Esophagus squamous epithelium (tissue), 5 donors: ENCODE data around the gene SAMD11. TPM values are rescaled to one million over a fixed set of nuclear protein-coding genes. Genes with fewer than 3 reads are reported as not detected.
"Not testable (repeated sequence)": the region's sequence is repeated elsewhere in the genome, so short reads cannot be mapped to it uniquely, and the experiment has no call there.

Experiments used
- DNase-seq: peaks from one replicate; lab custom pipeline; 2025; lab: John Stamatoyannopoulos, UW
- H3K27ac ChIP-seq, 4 donors: fragments of 200-600 bp; sonication (generic); one replicate each; pipeline ENCODE4 v1.5.1; 2016 to 2019; ENCODE audit warnings: mild to moderate bottlenecking in 1 of 4
- H3K27me3 ChIP-seq, 4 donors: fragments of 200-600 bp; sonication (generic); 1 replicate in 3 of 4; 2 replicates in 1 of 4; pipeline versions ENCODE4 v1.5.1 to v1.6.0; 2017 to 2021; ENCODE audit warnings: antibody characterized with exemption in 1 of 4
- H3K36me3 ChIP-seq, 3 donors: fragments of 200-600 bp; sonication (generic); one replicate each; pipeline ENCODE4 v1.5.1; 2016 to 2019
- H3K4me1 ChIP-seq, 3 donors: fragments of 200-600 bp; sonication (generic); one replicate each; pipeline ENCODE4 v1.5.1; 2017 to 2019
- H3K4me3 ChIP-seq, 4 donors: fragments of 200-600 bp; sonication (generic); 1 replicate in 3 of 4; 2 replicates in 1 of 4; pipeline ENCODE4 v1.5.1; 2016 to 2019; ENCODE audit warnings: mild to moderate bottlenecking in 2 of 4, moderate library complexity in 1 of 4
- H3K9me3 ChIP-seq, 3 donors: fragments of 200-600 bp; sonication (generic); one replicate each; pipeline ENCODE4 v1.5.1; 2016 to 2019
- CTCF ChIP-seq, 6 experiments: fragments of 450-650 bp in 4 of 6; fragments of 200-600 bp in 2 of 6; sonication (generic) in 2 of 6; IDR thresholded peaks; one replicate each; pipeline ENCODE4 v1.5.1; 2016 to 2019; ENCODE audit warnings: antibody characterized with exemption in 6 of 6, mild to moderate bottlenecking in 4 of 6, moderate library complexity in 4 of 6
- POLR2A ChIP-seq, 4 donors: fragments of 450-650 bp; IDR thresholded peaks; one replicate each; pipeline ENCODE4 v1.6.1; 2017; ENCODE audit warnings: antibody characterized with exemption in 4 of 4, mild to moderate bottlenecking in 4 of 4, moderate library complexity in 3 of 4
- WGBS, 2 donors: methylation state at CpG; one replicate each; pipeline ENCODE4 v1.1.5; 2018; 5-methylcytosine and 5-hydroxymethylcytosine counted together
- intact Hi-C: fragments of 100-400 bp; cut with DNase I; formaldehyde crosslinking; loops from one replicate; pipeline ENCODE4 v1.15.0; 2022
- total RNA-seq, 4 donors: library from RNA; depleted of rRNA; stranded (reverse); fragments of >200 nt; gene quantifications; one replicate each; pipeline ENCODE4 v1.1.0, GENCODE V29; 2016
- donor health status: DM: yes; HTN: yes; CAD: no.

Gene SAMD11
- total RNA-seq, 4 donors from 2014 or later, result 0.48 to 0.95 (median 0.57) TPM; not detected in 1

- no peaks in the 10 kb centered on the region for H3K9me3 ChIP-seq
- H3K27me3 ChIP-seq, result peaks cover 0 to 77% (median 0%) of the 10 kb centered on the region in 4 donors
- H3K4me3 ChIP-seq, result no peak overlapping the region
- DNase-seq, result no peak
- H3K4me1 ChIP-seq, result no peaks in the 10 kb centered on the region
- no peak for TF ChIP-seq CTCF (IDR thresholded peaks at IDR 0.05)
- TF ChIP-seq POLR2A (IDR thresholded peaks at IDR 0.05), result no peak
- 60 to 91% methylated on average over 1 to 7 of the region's 11 CpGs for WGBS, 2 donors
- intact Hi-C loops, result no loop called here
- no peak overlapping the region for H3K27ac ChIP-seq
- no peaks in the 10 kb centered on the region for H3K36me3 ChIP-seq
Observed at GRCh38 chr1:886760-887159, 37.0 kb upstream of the SAMD11 start.

GRCh38 chr1:888297-888696 is 35.4 kb upstream of the SAMD11 start:
- Histone ChIP-seq H3K36me3 (no peaks in the 10 kb centered on the region), H3K4me3 (no peak overlapping the region), H3K27ac (no peak overlapping the region), H3K27me3 (peaks cover 0 to 73% (median 0%) of the 10 kb centered on the region in 4 donors), H3K9me3 (no peaks in the 10 kb centered on the region), H3K4me1 (no peaks in the 10 kb centered on the region)
- no peak for DNase-seq
- intact Hi-C loops, result no loop called here
- TF ChIP-seq POLR2A (IDR thresholded peaks at IDR 0.05) (no peak), CTCF (IDR thresholded peaks at IDR 0.05) (no peak)

GRCh38 chr1:889774-890173 is 33.9 kb upstream of the SAMD11 start:
- intact Hi-C loops, DNase-seq, H3K27ac ChIP-seq, H3K36me3 ChIP-seq, H3K4me1 ChIP-seq, H3K4me3 ChIP-seq, H3K9me3 ChIP-seq: not testable (repeated sequence)
- WGBS, 2 donors, result 78 to 90% methylated on average over 3 to 4 of the region's 4 CpGs
- H3K27me3 ChIP-seq, result peaks cover 0 to 72% (median 0%) of the 10 kb centered on the region in 4 donors

- 53 to 75% methylated on average over 3 to 9 of the region's 9 CpGs for WGBS, 2 donors
- H3K36me3 ChIP-seq, DNase-seq, H3K4me1 ChIP-seq, H3K4me3 ChIP-seq, H3K27ac ChIP-seq, H3K9me3 ChIP-seq, intact Hi-C loops: not testable (repeated sequence)
- H3K27me3 ChIP-seq, result peaks cover 0 to 72% (median 0%) of the 10 kb centered on the region in 4 donors
Observed at GRCh38 chr1:890234-890633, 33.5 kb upstream of the SAMD11 start.

- H3K36me3 ChIP-seq, result no peaks in the 10 kb centered on the region
- H3K4me3 ChIP-seq, result no peak overlapping the region
- WGBS, 2 donors, result 20 to 46% methylated on average over 2 of the region's 3 CpGs
- intact Hi-C loops, result no loop called here
- no peak for DNase-seq
- no peaks in the 10 kb centered on the region for H3K9me3 ChIP-seq
- H3K4me1 ChIP-seq, result no peaks in the 10 kb centered on the region
- peaks cover 0 to 73% (median 0%) of the 10 kb centered on the region in 4 donors for H3K27me3 ChIP-seq
- TF ChIP-seq POLR2A (IDR thresholded peaks at IDR 0.05) (no peak), CTCF (IDR thresholded peaks at IDR 0.05) (no peak)
- no peak overlapping the region for H3K27ac ChIP-seq
Observed at GRCh38 chr1:890661-891060, 33.1 kb upstream of the SAMD11 start.

- DNase-seq, result no peak
- intact Hi-C loops, result no loop called here
Observed at GRCh38 chr1:897226-897625, 26.5 kb upstream of the SAMD11 start.

GRCh38 chr1:897951-898350 is 25.8 kb upstream of the SAMD11 start:
- 59 to 67% methylated on average over 6 to 8 of the region's 17 CpGs for WGBS, 2 donors

More at GRCh38 chr1:897226-897625, 26.5 kb upstream of the SAMD11 start:
- Histone ChIP-seq H3K4me1 (no peaks in the 10 kb centered on the region), H3K27ac (no peak overlapping the region), H3K27me3 (peaks cover 0 to 85% (median 3%) of the 10 kb centered on the region in 4 donors), H3K36me3 (no peaks in the 10 kb centered on the region), H3K4me3 (no peak overlapping the region), H3K9me3 (no peaks in the 10 kb centered on the region)
- 54 to 60% methylated on average over 8 of the region's 8 CpGs for WGBS, 2 donors
- TF ChIP-seq POLR2A (IDR thresholded peaks at IDR 0.05) (no peak), CTCF (IDR thresholded peaks at IDR 0.05) (no peak)

More at GRCh38 chr1:897951-898350, 25.8 kb upstream of the SAMD11 start:
- H3K4me3 ChIP-seq, H3K9me3 ChIP-seq, H3K36me3 ChIP-seq, DNase-seq, intact Hi-C loops, H3K4me1 ChIP-seq, H3K27ac ChIP-seq: not testable (repeated sequence)
- H3K27me3 ChIP-seq, result peaks cover 0 to 89% (median 3%) of the 10 kb centered on the region in 4 donors
